BJ (cell line): ENCODE data around the gene RAB19. TPM values are rescaled to one million over a fixed set of nuclear protein-coding genes. Genes with fewer than 3 reads are reported as not detected.

Experiments used
- CTCF ChIA-PET: fragments of 350-600 bp; formaldehyde crosslinking; extraction: SDS; loops from one replicate; lab custom pipeline; 2021; ENCODE audit warnings: antibody characterized with exemption, inconsistent platforms; lab: Yijun Ruan, JAX
- POLR2A ChIA-PET: fragments of 300-600 bp; sonication (Branson Sonifier 250); formaldehyde crosslinking; extraction: SDS; loops from one replicate; lab custom pipeline; 2021; ENCODE audit warnings: antibody characterized with exemption; lab: Charles Lee
- DNase-seq: peaks from one replicate; pipeline ENCODE4 v3.0.0-alpha.2; 2011; ENCODE audit warnings: low read depth
- H3K27me3 ChIP-seq: 2 replicates; pipeline ENCODE4 v1.6.0; 2011; ENCODE audit warnings: low read length; ENCODE audit not compliant: control insufficient read depth, insufficient read depth
- H3K36me3 ChIP-seq: 2 replicates; pipeline ENCODE4 v1.5.1; 2011; ENCODE audit warnings: low read length; ENCODE audit not compliant: control insufficient read depth, insufficient read depth
- H3K4me3 ChIP-seq: 2 replicates; pipeline ENCODE4 v1.5.1; 2011; ENCODE audit warnings: low read depth, mild to moderate bottlenecking, control low read depth, low read length
- polyA plus RNA-seq: library from polyadenylated mRNA; depleted of rRNA; stranded (reverse); fragments of >200 nt; gene quantifications from 2 replicates; pipeline ENCODE4 v1.2.3, GENCODE V29; 2011
- TF ChIP-seq, protein P1 (sequence below): IDR thresholded peaks from 2 replicates; pipeline ENCODE4 v1.5.1; 2011; ENCODE audit warnings: low read depth, mild to moderate bottlenecking, control low read depth, inconsistent platforms, low read length, moderate library complexity; ENCODE audit not compliant: insufficient read depth

The RAB19 gene
- polyA plus RNA-seq, 1 experiment: not detected

DNA sequence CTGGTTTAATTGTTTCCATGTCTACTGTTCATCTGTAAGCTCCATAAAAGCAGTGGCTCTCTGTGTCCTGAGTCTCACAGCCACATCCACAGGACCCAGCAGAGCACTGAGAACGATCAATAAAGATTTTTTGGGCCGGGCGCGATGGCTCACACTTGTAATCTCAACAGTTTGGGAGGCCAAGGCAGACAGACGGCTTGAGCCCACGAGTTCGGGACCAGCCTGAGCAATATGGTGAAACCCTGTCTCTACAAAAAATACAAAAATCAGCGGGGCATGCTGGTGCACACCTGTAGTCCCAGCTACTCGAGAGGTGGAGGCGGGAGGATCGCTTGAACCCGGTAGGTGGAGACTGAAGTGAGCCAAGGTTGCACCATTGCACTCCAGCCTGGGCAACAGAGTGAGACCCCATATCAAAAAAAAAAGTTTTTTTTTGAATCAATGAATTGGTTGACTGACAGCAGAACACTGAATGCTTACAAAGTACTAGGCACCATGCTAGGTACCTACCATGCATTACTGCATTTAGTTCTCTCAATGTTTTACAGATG, 10.0 kb upstream of the RAB19 start:
- ChIA-PET POLR2A (no interaction called here), CTCF (interaction anchor here (0.6 kb wide), 1 partner anchor 120 kb away, joined by 3 read pairs; no protein-coding TSS in a partner anchor)
- no peak overlapping the region for H3K4me3 ChIP-seq
- H3K27me3 ChIP-seq: peaks cover 5% of the 10 kb centered on the region; the same call in 1 of the 2 replicates
- DNase-seq: no peak
- TF ChIP-seq, protein P1, sequence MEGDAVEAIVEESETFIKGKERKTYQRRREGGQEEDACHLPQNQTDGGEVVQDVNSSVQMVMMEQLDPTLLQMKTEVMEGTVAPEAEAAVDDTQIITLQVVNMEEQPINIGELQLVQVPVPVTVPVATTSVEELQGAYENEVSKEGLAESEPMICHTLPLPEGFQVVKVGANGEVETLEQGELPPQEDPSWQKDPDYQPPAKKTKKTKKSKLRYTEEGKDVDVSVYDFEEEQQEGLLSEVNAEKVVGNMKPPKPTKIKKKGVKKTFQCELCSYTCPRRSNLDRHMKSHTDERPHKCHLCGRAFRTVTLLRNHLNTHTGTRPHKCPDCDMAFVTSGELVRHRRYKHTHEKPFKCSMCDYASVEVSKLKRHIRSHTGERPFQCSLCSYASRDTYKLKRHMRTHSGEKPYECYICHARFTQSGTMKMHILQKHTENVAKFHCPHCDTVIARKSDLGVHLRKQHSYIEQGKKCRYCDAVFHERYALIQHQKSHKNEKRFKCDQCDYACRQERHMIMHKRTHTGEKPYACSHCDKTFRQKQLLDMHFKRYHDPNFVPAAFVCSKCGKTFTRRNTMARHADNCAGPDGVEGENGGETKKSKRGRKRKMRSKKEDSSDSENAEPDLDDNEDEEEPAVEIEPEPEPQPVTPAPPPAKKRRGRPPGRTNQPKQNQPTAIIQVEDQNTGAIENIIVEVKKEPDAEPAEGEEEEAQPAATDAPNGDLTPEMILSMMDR: no peak
- no peaks in the 10 kb centered on the region for H3K36me3 ChIP-seq

DNA sequence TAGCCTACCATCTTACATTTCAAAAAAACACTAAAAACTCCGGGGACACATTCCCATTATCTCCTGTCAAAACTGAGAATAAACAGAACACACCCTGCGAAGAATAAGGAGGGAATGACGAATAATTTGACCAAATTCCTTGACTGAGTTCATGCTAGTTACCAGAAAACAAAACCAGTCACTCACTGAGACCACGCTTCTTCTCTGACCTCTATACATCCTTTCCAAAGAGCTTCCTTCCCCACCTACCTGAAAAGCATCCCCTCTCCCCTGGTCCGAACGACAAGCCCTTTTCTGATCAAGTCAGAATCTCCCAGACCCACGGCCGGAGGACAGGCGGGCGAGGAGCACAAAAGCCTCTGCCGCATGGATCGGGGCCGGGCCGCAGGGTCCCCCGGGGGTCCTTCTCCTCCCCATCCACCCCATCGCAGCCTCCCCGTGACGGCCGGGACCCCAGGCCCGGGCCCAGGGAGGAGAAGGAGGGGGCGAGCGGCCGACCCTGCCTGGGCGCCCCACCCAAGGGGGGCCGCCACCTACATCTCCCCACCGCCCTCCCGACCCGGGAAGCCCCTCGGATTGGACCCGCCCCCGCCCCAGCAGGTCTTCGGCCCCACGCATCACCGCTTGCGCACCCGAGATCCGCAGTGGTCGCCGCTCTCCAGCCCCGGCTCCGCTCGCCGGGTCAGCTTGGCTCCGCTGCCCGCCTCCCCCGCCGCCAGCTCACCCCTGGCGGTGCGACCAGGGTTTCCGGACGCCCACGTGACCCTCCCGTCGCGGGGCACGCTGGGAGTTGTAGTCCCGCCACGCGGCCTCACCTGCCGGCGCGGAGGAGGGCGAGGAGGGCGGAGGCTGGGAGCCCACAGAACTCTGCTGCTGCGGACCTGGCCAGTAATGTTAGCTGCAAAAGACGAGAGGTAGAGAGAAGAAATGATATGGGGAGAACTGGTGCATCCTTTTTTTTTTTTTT, 5.8 kb upstream of the RAB19 start, which contains the start of gene SLC37A3:
TSS of gene SLC37A3 (minus strand) at position 747 of the 967 bp plus-strand sequence. CDS start 16,004 bp downstream, outside the sequence.
- TF ChIP-seq, protein P1: no peak
- Histone ChIP-seq H3K4me3 (peak within 1 kb of the TSS; percentile 93), H3K36me3 (no peaks in the 10 kb centered on the region), H3K27me3 (peaks cover 10% of the 10 kb centered on the region)
- no peak for DNase-seq
- ChIA-PET POLR2A (interaction anchor here (0.7 to 1.0 kb wide), 3 partner anchors 12 to 1004 kb away, joined by 3 to 6 read pairs (median 4); no protein-coding TSS in a partner anchor), CTCF (interaction anchor here (0.5 to 1.5 kb wide), 2 partner anchors 13 to 41 kb away, joined by 3 to 5 read pairs; no protein-coding TSS in a partner anchor)

DNA sequence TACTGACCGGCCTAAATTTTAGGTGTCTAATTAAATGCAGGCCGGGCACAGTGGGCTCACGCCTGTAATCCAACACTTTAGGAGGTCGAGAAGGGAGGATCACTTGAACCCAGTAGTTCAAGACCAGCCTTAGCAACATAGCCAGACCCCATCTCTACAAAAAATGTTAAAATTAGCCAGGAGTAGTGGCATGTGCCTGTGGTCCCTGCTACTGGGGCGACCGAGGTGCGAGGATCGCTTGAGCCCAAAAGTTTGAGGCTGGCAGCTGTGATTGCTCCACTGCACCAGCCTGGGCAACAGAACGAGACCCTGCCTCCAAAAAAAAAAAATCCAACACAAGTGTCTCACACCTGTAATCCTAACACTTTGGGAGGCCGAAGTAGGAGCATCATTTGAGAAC, 5.0 kb upstream of the RAB19 start:
- no peak for DNase-seq
- TF ChIP-seq, protein P1: no peak
- ChIA-PET CTCF (interaction anchor here (0.5 kb wide), 1 partner anchor 42 kb away, joined by 3 read pairs; no protein-coding TSS in a partner anchor), POLR2A (interaction anchor here (1.0 kb wide), 1 partner anchor 207 kb away, joined by 4 read pairs; no protein-coding TSS in a partner anchor)
- Histone ChIP-seq H3K36me3 (no peaks in the 10 kb centered on the region), H3K27me3 (peaks cover 10% of the 10 kb centered on the region), H3K4me3 (no peak overlapping the region)

DNA sequence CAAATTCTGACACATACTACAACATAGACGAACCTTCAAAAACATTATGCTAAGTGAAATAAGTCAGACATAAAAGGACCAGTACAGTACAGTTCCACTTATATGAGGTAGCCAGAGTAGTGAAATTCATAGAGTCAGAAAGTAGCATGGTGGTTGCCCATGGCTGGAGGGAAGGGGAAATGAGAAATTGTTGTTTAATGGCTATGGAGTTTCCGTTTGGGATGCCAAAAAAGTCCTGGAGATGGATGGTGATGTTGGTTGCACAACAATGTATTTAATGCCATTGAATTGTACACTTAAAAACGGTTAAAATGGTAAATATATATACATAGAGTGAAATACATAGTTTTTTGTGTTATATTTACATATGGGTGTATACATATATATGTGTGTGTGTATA, 3.5 kb upstream of the RAB19 start:
- Histone ChIP-seq H3K36me3 (no peaks in the 10 kb centered on the region), H3K27me3 (peaks cover 20% of the 10 kb centered on the region), H3K4me3 (no peak overlapping the region)
- ChIA-PET CTCF (no interaction called here), POLR2A (no interaction called here)
- DNase-seq: no peak
- TF ChIP-seq, protein P1: no peak
